ENCODE measurements around the gene DHDH.

The DHDH gene

DNA sequence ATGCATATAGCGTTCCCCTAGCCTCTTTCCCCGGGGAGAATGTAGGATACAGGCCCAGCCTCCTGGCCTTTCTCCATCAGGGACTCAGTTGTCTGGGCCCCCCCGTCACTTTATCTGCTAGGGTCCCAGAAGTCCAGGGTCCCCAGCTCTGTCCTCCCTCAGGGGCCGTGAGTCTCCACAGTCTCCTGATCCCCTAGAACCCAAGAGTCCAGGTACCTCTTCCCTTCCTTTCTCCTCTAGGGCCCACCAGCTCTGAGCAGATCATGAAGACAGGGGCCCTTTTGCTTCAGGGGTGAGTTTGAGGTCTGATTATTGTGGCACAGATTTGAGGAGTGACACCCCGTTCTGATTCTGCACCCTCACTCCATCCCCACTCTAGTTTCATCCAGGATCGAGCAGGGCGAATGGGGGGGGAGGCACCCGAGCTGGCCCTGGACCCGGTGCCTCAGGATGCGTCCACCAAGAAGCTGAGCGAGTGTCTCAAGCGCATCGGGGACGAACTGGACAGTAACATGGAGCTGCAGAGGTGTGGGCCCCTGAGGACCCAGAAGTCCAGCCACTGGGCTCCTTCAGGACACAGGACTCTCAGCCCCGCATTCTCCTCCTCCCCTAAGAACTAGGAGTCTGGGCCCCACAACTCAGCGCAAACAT, 21.9 kb downstream of the DHDH start:
- Histone ChIP-seq H3K9me3 (ENCODE audit: control insufficient read depth, low read length) (no peaks in the 10 kb centered on the region), H3K27me3 (ENCODE audit: control insufficient read depth, insufficient read depth, low read length) (no peaks in the 10 kb centered on the region), H3K36me3 (ENCODE audit: control insufficient read depth, insufficient read depth, low read length) (no peaks in the 10 kb centered on the region), H3K4me3 (ENCODE audit: low read length) (peak overlapping the region; percentile 97), H3K4me1 (ENCODE audit: control insufficient read depth, insufficient read depth, low read length) (peaks cover 32% of the 10 kb centered on the region), H3K9ac (ENCODE audit: low read length) (peak overlapping the region; percentile 94)

- Histone ChIP-seq H3K4me3 (ENCODE audit: low read length) (no peak overlapping the region), H3K4me1 (ENCODE audit: control insufficient read depth, insufficient read depth, low read length) (peaks cover 49% of the 10 kb centered on the region), H3K9me3 (ENCODE audit: control insufficient read depth, low read length) (no peaks in the 10 kb centered on the region), H3K9ac (ENCODE audit: low read length) (no peak overlapping the region), H3K27me3 (ENCODE audit: control insufficient read depth, insufficient read depth, low read length) (no peaks in the 10 kb centered on the region), H3K36me3 (ENCODE audit: control insufficient read depth, insufficient read depth, low read length) (no peaks in the 10 kb centered on the region)
Measured at GRCh38 chr19:48958006-48958405, 24.5 kb downstream of the DHDH start.

- H3K36me3 ChIP-seq (ENCODE audit: control insufficient read depth, insufficient read depth, low read length) = no peaks in the 10 kb centered on the region
- no peaks in the 10 kb centered on the region for H3K9me3 ChIP-seq (ENCODE audit: control insufficient read depth, low read length)
- peaks cover 57% of the 10 kb centered on the region for H3K4me1 ChIP-seq (ENCODE audit: control insufficient read depth, insufficient read depth, low read length)
- no peak overlapping the region for H3K4me3 ChIP-seq (ENCODE audit: low read length)
- H3K27me3 ChIP-seq (ENCODE audit: control insufficient read depth, insufficient read depth, low read length) = no peaks in the 10 kb centered on the region
- H3K9ac ChIP-seq (ENCODE audit: low read length) = no peak overlapping the region
Measured at GRCh38 chr19:48959341-48960239, 26.1 kb downstream of the DHDH start.

DNA sequence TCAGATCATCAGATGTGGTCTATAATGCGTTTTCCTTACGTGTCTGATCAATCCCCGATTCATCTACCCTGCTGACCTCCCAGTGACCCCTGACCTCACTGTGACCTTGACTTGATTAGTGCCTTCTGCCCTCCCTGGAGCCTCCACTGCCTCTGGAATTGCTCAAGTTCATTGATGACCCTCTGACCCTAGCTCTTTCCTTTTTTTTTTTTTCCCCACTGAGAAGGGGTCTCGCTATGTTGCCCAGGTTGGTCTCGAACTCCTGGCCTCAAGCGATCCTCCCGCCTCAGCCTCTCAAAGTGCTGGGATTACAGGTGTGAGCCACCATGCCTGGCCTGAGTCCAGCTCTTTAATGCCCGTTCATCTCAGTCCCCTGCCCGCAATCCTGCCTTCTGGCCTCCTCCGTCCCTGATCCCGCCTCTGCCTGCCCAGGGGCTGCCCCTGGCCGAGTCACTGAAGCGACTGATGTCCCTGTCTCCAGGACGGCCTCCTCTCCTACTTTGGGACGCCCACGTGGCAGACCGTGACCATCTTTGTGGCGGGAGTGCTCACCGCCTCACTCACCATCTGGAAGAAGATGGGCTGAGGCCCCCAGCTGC, 27.7 kb downstream of the DHDH start:
- Histone ChIP-seq H3K27me3 (ENCODE audit: control insufficient read depth, insufficient read depth, low read length) (no peaks in the 10 kb centered on the region), H3K4me3 (ENCODE audit: low read length) (no peak overlapping the region), H3K9me3 (ENCODE audit: control insufficient read depth, low read length) (no peaks in the 10 kb centered on the region), H3K9ac (ENCODE audit: low read length) (peak overlapping the region; percentile 15), H3K36me3 (ENCODE audit: control insufficient read depth, insufficient read depth, low read length) (no peaks in the 10 kb centered on the region), H3K4me1 (ENCODE audit: control insufficient read depth, insufficient read depth, low read length) (peaks cover 49% of the 10 kb centered on the region)

DNA sequence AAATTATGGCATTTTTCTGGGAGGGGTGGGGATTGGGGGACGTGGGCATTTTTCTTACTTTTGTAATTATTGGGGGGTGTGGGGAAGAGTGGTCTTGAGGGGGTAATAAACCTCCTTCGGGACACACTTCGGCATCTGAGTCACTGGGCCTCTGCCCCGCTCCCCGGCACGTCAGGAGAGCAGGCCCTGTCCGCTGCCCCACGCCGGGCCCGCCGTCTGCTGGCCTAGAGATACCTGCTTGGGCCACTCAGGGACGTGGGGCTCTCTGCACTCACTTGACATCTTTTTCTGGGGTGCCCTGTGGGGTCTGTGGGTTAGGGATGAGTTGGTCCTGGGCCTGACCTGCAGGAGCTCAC, 28.2 kb downstream of the DHDH start:
- peaks cover under 1% of the 10 kb centered on the region for H3K36me3 ChIP-seq (ENCODE audit: control insufficient read depth, insufficient read depth, low read length)
- H3K9me3 ChIP-seq (ENCODE audit: control insufficient read depth, low read length) = no peaks in the 10 kb centered on the region
- H3K4me1 ChIP-seq (ENCODE audit: control insufficient read depth, insufficient read depth, low read length) = peaks cover 51% of the 10 kb centered on the region
- peak overlapping the region; percentile 77 for H3K9ac ChIP-seq (ENCODE audit: low read length)
- no peak overlapping the region for H3K4me3 ChIP-seq (ENCODE audit: low read length)
- H3K27me3 ChIP-seq (ENCODE audit: control insufficient read depth, insufficient read depth, low read length) = no peaks in the 10 kb centered on the region

GRCh38 chr19:48962029-48962848, 28.7 kb downstream of the DHDH start:
- no peak overlapping the region for H3K4me3 ChIP-seq (ENCODE audit: low read length)
- peaks cover 4% of the 10 kb centered on the region for H3K36me3 ChIP-seq (ENCODE audit: control insufficient read depth, insufficient read depth, low read length)
- peak overlapping the region; percentile 77 for H3K9ac ChIP-seq (ENCODE audit: low read length)
- peaks cover 57% of the 10 kb centered on the region for H3K4me1 ChIP-seq (ENCODE audit: control insufficient read depth, insufficient read depth, low read length)
- no peaks in the 10 kb centered on the region for H3K27me3 ChIP-seq (ENCODE audit: control insufficient read depth, insufficient read depth, low read length)
- no peaks in the 10 kb centered on the region for H3K9me3 ChIP-seq (ENCODE audit: control insufficient read depth, low read length)

DNA sequence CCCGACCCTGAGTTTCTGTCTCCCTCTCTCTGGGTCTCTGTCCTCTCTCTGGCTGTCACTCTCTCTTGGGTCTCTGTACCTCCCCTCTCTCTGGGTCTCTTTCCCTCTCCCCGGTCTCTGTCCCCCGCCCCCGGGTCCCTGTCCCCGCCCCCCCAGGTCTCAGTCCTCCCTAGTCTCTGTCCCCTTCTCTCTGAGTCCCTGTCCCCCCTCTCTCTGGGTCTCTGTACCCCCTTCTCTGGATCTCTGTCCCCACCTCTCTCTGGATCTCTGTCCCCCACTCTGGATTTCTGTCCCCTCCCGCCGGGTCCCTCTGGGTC, 29.3 kb downstream of the DHDH start:
- Histone ChIP-seq H3K36me3 (ENCODE audit: control insufficient read depth, insufficient read depth, low read length) (peaks cover 4% of the 10 kb centered on the region), H3K9me3 (ENCODE audit: control insufficient read depth, low read length) (no peaks in the 10 kb centered on the region), H3K4me1 (ENCODE audit: control insufficient read depth, insufficient read depth, low read length) (peaks cover 57% of the 10 kb centered on the region), H3K9ac (ENCODE audit: low read length) (peak overlapping the region; percentile 77), H3K27me3 (ENCODE audit: control insufficient read depth, insufficient read depth, low read length) (no peaks in the 10 kb centered on the region), H3K4me3 (ENCODE audit: low read length) (no peak overlapping the region)

DNA sequence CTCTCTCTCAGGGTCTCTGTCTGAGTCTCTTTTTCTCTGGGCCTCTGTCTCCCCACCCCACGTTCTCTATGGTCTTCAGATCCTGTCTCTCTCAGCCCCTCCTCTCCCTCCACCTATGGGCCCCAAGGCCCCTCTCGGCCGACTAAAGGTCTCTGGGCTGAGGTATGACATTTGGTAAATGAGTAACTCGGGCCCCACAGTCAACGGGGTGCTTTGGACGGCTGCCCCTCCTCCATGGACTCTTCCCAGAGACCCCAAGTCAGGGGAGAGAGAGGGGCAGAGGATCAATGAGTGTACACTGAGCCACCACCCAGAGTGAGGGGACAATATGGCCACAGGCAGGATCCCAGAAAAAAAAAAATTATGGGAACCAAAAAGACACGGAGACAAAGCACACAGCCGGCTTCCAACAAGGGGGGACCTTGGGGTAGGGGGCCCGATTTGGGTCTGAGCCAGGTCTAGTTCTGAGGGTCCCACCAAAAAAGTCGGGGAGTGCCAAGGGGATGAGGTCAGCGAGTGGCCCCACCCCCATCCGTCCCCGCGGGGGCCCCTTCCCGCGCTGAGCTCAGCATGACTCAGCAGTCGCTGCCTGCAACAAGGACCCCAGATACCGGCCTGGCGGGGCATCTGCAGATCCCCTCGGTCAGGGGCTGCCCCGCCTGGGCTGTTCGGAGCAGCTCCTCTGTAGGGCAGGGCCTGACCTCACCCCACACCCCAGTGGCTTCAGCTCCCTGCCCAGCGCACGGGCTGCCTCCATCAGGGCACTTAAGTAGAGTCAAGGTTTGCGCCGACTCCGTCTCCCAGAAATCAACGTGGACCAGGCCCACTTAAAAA, 30.1 kb downstream of the DHDH start:
- Histone ChIP-seq H3K9me3 (ENCODE audit: control insufficient read depth, low read length) (no peaks in the 10 kb centered on the region), H3K27me3 (ENCODE audit: control insufficient read depth, insufficient read depth, low read length) (no peaks in the 10 kb centered on the region), H3K4me1 (ENCODE audit: control insufficient read depth, insufficient read depth, low read length) (peaks cover 57% of the 10 kb centered on the region), H3K36me3 (ENCODE audit: control insufficient read depth, insufficient read depth, low read length) (peaks cover 4% of the 10 kb centered on the region), H3K9ac (ENCODE audit: low read length) (peak overlapping the region; percentile 77), H3K4me3 (ENCODE audit: low read length) (peak overlapping the region; percentile 3)

DNA sequence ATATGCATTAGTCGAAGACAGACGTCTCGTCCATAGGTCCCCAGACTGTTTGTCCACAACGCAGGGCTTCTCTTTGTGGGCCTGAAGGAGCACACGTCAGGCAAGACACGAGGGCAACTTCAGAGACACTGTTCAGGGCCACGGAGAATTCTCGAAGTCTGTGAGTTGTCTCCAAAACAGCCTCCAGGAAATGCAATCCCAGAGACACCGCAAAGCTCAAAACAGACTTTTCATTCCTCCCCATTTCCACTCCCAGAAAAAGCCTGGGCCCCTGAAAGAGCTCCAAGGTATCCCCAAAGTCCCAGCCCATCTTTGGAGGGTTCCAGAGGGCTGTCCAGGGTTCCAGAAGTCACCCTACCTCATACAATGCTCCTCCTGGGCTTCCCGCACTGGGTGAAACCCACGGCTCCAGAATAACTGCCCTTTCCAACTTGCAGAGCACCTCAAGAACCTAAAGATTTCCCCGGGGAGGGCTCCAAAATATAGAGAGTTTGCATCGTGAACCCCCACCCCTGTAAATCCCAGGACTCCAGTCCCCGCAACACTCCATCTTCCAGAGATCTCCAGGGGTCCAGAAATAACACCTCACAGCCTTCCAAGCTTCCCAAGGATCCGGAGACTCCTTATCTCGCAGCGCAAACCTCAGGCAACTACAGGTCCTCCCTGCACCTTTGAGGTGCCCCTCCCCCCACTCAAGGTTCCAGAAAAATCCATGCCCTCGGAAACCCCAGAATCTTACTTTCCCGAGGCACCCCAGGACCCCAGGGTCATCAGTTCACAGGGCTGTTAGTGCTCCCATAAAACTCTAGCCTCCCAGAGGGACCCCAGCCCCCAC, 30.9 kb downstream of the DHDH start:
- H3K4me3 ChIP-seq (ENCODE audit: low read length) = peak overlapping the region; percentile 20
- H3K27me3 ChIP-seq (ENCODE audit: control insufficient read depth, insufficient read depth, low read length) = no peaks in the 10 kb centered on the region
- H3K9me3 ChIP-seq (ENCODE audit: control insufficient read depth, low read length) = no peaks in the 10 kb centered on the region
- peak overlapping the region; percentile 77 for H3K9ac ChIP-seq (ENCODE audit: low read length)
- peaks cover 4% of the 10 kb centered on the region for H3K36me3 ChIP-seq (ENCODE audit: control insufficient read depth, insufficient read depth, low read length)
- H3K4me1 ChIP-seq (ENCODE audit: control insufficient read depth, insufficient read depth, low read length) = peaks cover 57% of the 10 kb centered on the region

DNA sequence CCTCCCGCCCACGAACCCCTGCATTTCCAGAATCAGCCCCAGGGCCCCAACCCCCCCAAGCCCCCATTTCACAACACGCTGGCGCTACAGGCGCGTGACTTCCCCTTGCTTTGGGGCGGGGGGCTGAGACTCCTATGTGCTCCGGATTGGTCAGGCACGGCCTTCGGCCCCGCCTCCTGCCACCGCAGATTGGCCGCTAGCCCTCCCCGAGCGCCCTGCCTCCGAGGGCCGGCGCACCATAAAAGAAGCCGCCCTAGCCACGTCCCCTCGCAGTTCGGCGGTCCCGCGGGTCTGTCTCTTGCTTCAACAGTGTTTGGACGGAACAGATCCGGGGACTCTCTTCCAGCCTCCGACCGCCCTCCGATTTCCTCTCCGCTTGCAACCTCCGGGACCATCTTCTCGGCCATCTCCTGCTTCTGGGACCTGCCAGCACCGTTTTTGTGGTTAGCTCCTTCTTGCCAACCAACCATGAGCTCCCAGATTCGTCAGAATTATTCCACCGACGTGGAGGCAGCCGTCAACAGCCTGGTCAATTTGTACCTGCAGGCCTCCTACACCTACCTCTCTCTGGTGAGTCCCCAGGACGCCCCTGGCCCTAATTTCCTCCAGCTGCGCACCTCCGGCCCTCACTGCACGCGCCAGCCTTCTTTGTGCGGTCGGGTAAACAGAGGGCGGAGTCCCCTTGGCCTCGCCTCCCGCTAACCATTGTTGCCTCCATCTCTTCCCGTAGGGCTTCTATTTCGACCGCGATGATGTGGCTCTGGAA, 31.7 kb downstream of the DHDH start, which contains the start of gene FTL:
Gene FTL (plus strand): TSS at position 270 of the 766 bp plus-strand sequence. CDS start 199 bp downstream, at position 469.
- Histone ChIP-seq H3K36me3 (ENCODE audit: control insufficient read depth, insufficient read depth, low read length) (peaks cover 4% of the 10 kb centered on the region), H3K4me3 (ENCODE audit: low read length) (peak within 1 kb of the TSS; percentile 66), H3K9ac (ENCODE audit: low read length) (peak within 1 kb of the TSS; percentile 81), H3K27me3 (ENCODE audit: control insufficient read depth, insufficient read depth, low read length) (no peaks in the 10 kb centered on the region), H3K4me1 (ENCODE audit: control insufficient read depth, insufficient read depth, low read length) (peaks cover 57% of the 10 kb centered on the region), H3K9me3 (ENCODE audit: control insufficient read depth, low read length) (no peaks in the 10 kb centered on the region)
